Sigmoid colon (tissue), 7 donors: Measurements from ENCODE around the gene ITPR2. TPM values are rescaled to one million over a fixed set of nuclear protein-coding genes. Genes with fewer than 3 reads are reported as not detected.
"Not testable (repeated sequence)": the region's sequence is repeated elsewhere in the genome, so short reads cannot be mapped to it uniquely, and the experiment has no call there.

Experiments
- DNase-seq: peaks from one replicate; pipeline ENCODE4 v3.0.0-alpha.2; 2019
- H3K27ac ChIP-seq, 4 donors: fragments of 200-600 bp; sonication (generic); one replicate each; pipeline ENCODE4 v1.5.1; 2016 to 2019; ENCODE audit warnings: mild to moderate bottlenecking in 1 of 4
- H3K27me3 ChIP-seq, 3 donors: fragments of 200-600 bp; sonication (generic); one replicate each; pipeline ENCODE4 v1.5.1; 2019; ENCODE audit warnings: mild to moderate bottlenecking in 1 of 3
- H3K36me3 ChIP-seq, 4 donors: fragments of 200-600 bp; sonication (generic); one replicate each; pipeline ENCODE4 v1.5.1; 2016 to 2019
- H3K4me1 ChIP-seq, 4 donors: fragments of 200-600 bp; sonication (generic); one replicate each; pipeline ENCODE4 v1.5.1; 2017 to 2019
- H3K4me3 ChIP-seq, 4 donors: fragments of 200-600 bp; sonication (generic); one replicate each; pipeline ENCODE4 v1.5.1; 2017 to 2019; ENCODE audit warnings: mild to moderate bottlenecking in 2 of 4, moderate library complexity in 1 of 4
- H3K9me3 ChIP-seq, 4 donors: fragments of 200-600 bp in 3 of 4; sonication (generic) in 3 of 4; one replicate each; pipeline versions ENCODE4 v1.5.1 to v1.6.1; 2013 to 2019
- CTCF ChIP-seq, 4 experiments: fragments of 450-650 bp in 3 of 4; fragments of 200-600 bp in 1 of 4; IDR thresholded peaks; one replicate each; pipeline ENCODE4 v1.5.1; 2016 to 2019; ENCODE audit warnings: antibody characterized with exemption in 4 of 4, mild to moderate bottlenecking in 3 of 4, moderate library complexity in 2 of 4
- EP300 ChIP-seq, 4 donors: sonication (generic); formaldehyde crosslinking; IDR thresholded peaks; one replicate each; pipeline ENCODE4 v1.6.1; 2017; ENCODE audit warnings: antibody characterized with exemption in 4 of 4
- POLR2A ChIP-seq, 2 donors: fragments of 450-650 bp; IDR thresholded peaks; one replicate each; pipeline ENCODE4 v1.6.1; 2016; ENCODE audit warnings: antibody characterized with exemption in 2 of 2, mild to moderate bottlenecking in 2 of 2, moderate library complexity in 2 of 2
- POLR2AphosphoS5 ChIP-seq, 4 donors: sonication (generic); formaldehyde crosslinking; IDR thresholded peaks; one replicate each; pipeline ENCODE4 v1.6.1; 2017; ENCODE audit warnings: antibody characterized with exemption in 4 of 4
- WGBS, 2 donors: extraction: QIAGEN DNeasy Blood & Tissue Kit; methylation state at CpG; one replicate each; pipeline ENCODE4 v1.1.7; 2013; 5-methylcytosine and 5-hydroxymethylcytosine counted together
- intact Hi-C: fragments of 100-400 bp; cut with DNase I; formaldehyde crosslinking; loops from one replicate; pipeline ENCODE4 v1.15.1; 2023
- polyA plus RNA-seq, 3 donors: library from polyadenylated mRNA; stranded (reverse); fragments of 200-250 nt; gene quantifications; one replicate each; pipeline ENCODE4 v1.2.3, GENCODE V29; 2013
- total RNA-seq, 4 donors: library from RNA; depleted of rRNA; stranded (reverse); fragments of >200 nt; gene quantifications; one replicate each; pipeline ENCODE4 v1.1.0, GENCODE V29; 2016
- donor health status: healthy with polysubstance abuse.
- donor health status: Bipolar disorder and iron deficiency.
- donor health status: healthy.

Gene ITPR2
- total and polyA plus RNA-seq, 7 donors = 1.4 to 78.1 (median 58.9) TPM

DNA sequence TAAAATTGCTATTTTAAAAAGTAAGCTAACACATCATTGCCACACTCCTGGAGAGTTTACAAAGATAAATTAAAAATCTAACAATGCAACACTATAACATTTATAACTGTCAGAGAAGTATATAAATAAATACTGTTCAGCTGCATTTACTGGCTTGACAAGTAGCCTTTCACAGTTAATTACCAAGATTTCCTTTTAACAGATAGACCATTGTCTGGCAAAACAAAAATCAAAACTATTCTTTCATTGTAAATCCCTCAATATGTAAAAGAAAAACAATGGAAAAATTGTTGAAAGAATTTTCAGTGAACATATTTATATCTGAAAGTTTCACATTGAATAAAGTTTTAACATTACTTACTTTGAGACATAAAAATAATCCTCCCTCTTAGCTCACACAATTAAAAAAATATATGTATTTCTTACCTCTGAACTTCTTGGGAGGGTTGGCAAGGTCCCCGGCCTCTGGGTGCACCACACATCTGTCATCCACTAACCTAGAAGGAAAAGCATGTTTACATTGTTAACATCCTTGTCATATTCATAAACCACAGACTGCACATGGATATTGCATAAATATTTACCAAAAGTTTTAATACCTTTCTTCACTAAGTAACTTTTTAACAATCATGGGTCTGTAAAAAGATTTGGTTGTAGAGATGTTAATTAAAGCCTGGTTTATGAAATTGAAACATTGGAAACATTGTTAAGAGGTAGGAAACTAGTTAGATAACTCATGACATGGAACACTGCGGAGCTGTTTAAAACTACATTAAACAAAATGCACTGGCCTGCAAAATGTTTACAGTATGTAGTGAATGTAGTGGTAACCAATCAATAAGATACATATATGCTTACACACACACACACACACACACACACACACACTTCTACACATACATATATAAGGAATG, 43.0 kb downstream of the ITPR2 start:
- intact Hi-C loops = loop anchor here (5.0 kb wide), 1 partner anchor 43 kb away; no protein-coding TSS in a partner anchor
- Histone ChIP-seq H3K4me3 (no peak overlapping the region), H3K36me3 (no peaks in the 10 kb centered on the region), H3K4me1 (peaks cover 0 to 66% (median 59%) of the 10 kb centered on the region in 4 donors), H3K27ac (peak overlapping the region; percentile 14 to 78 (median 46)), H3K27me3 (no peaks in the 10 kb centered on the region), H3K9me3 (no peaks in the 10 kb centered on the region)
- no peak for DNase-seq
- TF ChIP-seq EP300 (IDR thresholded peaks at IDR 0.05) = no peak
- no peak for TF ChIP-seq CTCF (IDR thresholded peaks at IDR 0.05)
- no peak for TF ChIP-seq POLR2A (IDR thresholded peaks at IDR 0.05)
- peak in 2 of 4 donors; percentile 33 to 36 for TF ChIP-seq POLR2AphosphoS5 (IDR thresholded peaks at IDR 0.05)
- WGBS, 2 donors = 15 to 51% methylated on average over 2 of the region's 2 CpGs

DNA sequence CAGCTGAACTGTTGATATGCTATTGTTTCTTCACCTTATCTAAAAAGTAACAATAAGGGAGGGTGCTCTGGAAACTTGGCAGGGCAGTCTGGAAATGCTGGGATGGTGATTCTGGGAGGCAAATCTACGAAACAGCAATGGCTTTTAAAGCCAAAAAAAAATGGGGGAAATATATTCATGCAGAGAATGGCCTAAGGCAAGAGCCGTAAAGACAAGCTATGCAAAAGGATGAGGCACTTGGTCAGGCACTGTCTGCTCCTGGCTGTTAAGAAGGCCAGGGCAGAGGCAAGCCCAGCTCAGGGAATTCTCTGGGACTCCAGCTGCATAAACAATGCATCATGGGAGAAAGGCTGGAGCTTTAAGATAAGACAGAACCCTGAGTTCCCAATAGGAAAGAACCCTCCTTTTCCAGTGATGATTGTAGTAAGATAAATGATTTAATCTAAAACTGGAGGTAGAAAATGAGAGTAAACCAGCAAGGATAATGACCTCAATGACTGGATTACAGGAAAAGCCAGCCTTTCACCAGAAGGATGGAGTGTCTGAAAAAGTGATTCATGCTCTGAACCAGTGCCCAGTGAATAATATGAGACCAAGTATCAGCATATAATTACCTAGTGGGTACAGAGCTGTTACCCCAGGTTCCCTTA, 46.0 kb downstream of the ITPR2 start:
- TF ChIP-seq POLR2AphosphoS5 (IDR thresholded peaks at IDR 0.05) = peak in 1 of 4 donors; percentile 8
- no peak for TF ChIP-seq POLR2A (IDR thresholded peaks at IDR 0.05)
- H3K27ac ChIP-seq = peak overlapping the region; percentile 40 to 78 (median 65)
- intact Hi-C loops = loop anchor here (5.0 kb wide), 1 partner anchor 40 kb away; no protein-coding TSS in a partner anchor
- 82 to 85% methylated on average over 2 of the region's 2 CpGs for WGBS, 2 donors
- DNase-seq = no peak
- H3K4me3 ChIP-seq = no peak overlapping the region
- H3K27me3 ChIP-seq = no peaks in the 10 kb centered on the region
- H3K9me3 ChIP-seq = no peaks in the 10 kb centered on the region
- H3K4me1 ChIP-seq = peaks cover 0 to 67% (median 59%) of the 10 kb centered on the region in 4 donors
- H3K36me3 ChIP-seq = no peaks in the 10 kb centered on the region

DNA sequence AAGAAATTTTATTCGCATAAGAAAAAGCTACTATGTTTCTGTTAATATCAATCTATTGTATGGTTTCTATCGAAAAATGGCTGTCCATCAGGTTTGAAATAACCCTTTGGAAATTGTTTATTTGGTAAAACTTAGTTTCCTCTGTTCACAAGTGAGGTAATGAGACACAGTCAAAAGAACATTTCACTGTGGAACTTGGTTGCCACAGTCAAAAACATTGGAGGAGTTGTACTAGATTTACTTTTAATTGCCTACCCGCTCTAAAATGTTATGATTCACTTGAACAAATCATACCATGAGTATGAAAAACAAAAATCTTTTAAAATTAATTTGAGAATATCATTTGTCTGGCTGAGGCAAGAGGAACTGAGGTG, 46.5 kb downstream of the ITPR2 start:
- 96 to 98% methylated on average over 3 of the region's 3 CpGs for WGBS, 2 donors
- intact Hi-C loops = loop anchor here (5.0 kb wide), 1 partner anchor 39 kb away; no protein-coding TSS in a partner anchor
- H3K9me3 ChIP-seq = no peaks in the 10 kb centered on the region
- no peak for DNase-seq
- no peak overlapping the region for H3K4me3 ChIP-seq
- H3K36me3 ChIP-seq = no peaks in the 10 kb centered on the region
- no peaks in the 10 kb centered on the region for H3K27me3 ChIP-seq
- peaks cover 0 to 62% (median 54%) of the 10 kb centered on the region in 4 donors for H3K4me1 ChIP-seq
- peak overlapping the region; percentile 40 to 78 (median 65) for H3K27ac ChIP-seq
- no peak for TF ChIP-seq EP300 (IDR thresholded peaks at IDR 0.05)
- no peak for TF ChIP-seq POLR2A (IDR thresholded peaks at IDR 0.05)
- no peak for TF ChIP-seq POLR2AphosphoS5 (IDR thresholded peaks at IDR 0.05)
- TF ChIP-seq CTCF (IDR thresholded peaks at IDR 0.05) = no peak

GRCh38 chr12:26783816-26784379, 49.1 kb downstream of the ITPR2 start:
- Histone ChIP-seq H3K4me3 (peak overlapping the region in 2 of 4 donors; percentile 21 to 35), H3K4me1 (peaks cover 0 to 36% (median 29%) of the 10 kb centered on the region in 4 donors), H3K27ac (peak overlapping the region in 3 of 4 donors; percentile 21 to 75 (median 39))
- H3K36me3 ChIP-seq, intact Hi-C loops, H3K27me3 ChIP-seq, H3K9me3 ChIP-seq, DNase-seq: not testable (repeated sequence)
- 90 to 96% methylated on average over 2 of the region's 3 CpGs for WGBS, 2 donors

GRCh38 chr12:26783131-26783526, 49.9 kb downstream of the ITPR2 start:
- Histone ChIP-seq H3K27ac (peak overlapping the region in 2 of 4 donors; percentile 39 to 75), H3K4me3 (no peak overlapping the region), H3K4me1 (peaks cover 0 to 28% (median 22%) of the 10 kb centered on the region in 4 donors), H3K9me3 (no peaks in the 10 kb centered on the region), H3K27me3 (no peaks in the 10 kb centered on the region), H3K36me3 (no peaks in the 10 kb centered on the region)
- TF ChIP-seq POLR2A (IDR thresholded peaks at IDR 0.05) (no peak), POLR2AphosphoS5 (IDR thresholded peaks at IDR 0.05) (no peak), EP300 (IDR thresholded peaks at IDR 0.05) (no peak), CTCF (IDR thresholded peaks at IDR 0.05) (no peak)
- DNase-seq = no peak
- intact Hi-C loops = no loop called here
- 81 to 87% methylated on average over 1 of the region's 1 CpG for WGBS, 2 donors
